ENCODE results near the gene TMEM51. TPM values are rescaled to one million over a fixed set of nuclear protein-coding genes. Genes with fewer than 3 reads are reported as not detected.

The TMEM51 gene
- total and polyA plus RNA-seq, 2 donors (not counting 1 experiment from before 2014, with no cell fraction given), result 0.06 to 0.30 TPM

DNA sequence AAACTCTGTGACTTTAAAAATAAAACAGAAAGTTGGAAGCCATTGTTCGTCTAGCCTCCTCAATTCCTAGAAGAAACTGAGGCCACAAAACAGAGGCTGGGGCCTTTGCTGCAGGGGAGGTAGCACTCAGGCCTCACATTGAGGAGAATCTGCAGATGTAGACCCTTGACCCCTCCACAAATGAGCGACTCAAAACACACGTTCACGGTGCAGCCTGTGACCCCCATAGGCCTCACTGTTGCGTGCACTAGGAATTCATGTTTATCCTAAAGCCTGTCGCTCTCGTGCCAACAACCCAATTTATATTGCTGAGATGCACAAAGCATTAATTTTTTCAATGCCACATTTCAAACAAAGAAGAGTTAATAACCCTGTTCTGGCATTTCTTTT lies 5.6 kb downstream of the TMEM51 start:
- TF ChIP-seq, protein P1, sequence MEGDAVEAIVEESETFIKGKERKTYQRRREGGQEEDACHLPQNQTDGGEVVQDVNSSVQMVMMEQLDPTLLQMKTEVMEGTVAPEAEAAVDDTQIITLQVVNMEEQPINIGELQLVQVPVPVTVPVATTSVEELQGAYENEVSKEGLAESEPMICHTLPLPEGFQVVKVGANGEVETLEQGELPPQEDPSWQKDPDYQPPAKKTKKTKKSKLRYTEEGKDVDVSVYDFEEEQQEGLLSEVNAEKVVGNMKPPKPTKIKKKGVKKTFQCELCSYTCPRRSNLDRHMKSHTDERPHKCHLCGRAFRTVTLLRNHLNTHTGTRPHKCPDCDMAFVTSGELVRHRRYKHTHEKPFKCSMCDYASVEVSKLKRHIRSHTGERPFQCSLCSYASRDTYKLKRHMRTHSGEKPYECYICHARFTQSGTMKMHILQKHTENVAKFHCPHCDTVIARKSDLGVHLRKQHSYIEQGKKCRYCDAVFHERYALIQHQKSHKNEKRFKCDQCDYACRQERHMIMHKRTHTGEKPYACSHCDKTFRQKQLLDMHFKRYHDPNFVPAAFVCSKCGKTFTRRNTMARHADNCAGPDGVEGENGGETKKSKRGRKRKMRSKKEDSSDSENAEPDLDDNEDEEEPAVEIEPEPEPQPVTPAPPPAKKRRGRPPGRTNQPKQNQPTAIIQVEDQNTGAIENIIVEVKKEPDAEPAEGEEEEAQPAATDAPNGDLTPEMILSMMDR (IDR thresholded peaks at IDR 0.05), result no peak
- TF ChIP-seq EZH2 (IDR thresholded peaks at IDR 0.05; ENCODE audit: borderline replicate concordance, insufficient read depth, low read depth, low read length, poor library complexity, severe bottlenecking), result no peak
- peaks cover 31% of the 10 kb centered on the region for H3K27me3 Mint-ChIP-seq

DNA sequence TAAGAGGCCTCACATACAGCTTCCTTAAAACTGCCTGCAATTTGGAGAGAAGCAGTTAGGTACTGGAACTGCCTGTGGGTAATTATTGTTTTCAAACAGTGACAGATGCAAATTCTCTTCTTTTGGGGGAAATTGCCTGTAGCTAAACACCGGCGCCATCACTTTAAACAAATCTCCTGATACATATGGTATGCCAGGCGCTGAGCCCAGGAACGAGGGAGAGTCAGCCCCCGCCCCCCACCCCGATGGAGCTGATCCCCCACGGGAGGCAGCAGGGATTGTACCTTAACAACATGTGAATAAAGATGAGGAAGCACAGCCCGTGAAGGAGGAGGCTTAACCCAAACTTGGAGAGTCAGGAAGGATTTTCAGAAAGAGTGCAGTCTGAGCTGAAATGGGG lies 7.1 kb downstream of the TMEM51 start:
- H3K36me3 ChIP-seq (replicated peaks in 1 of 2; ENCODE audit: control extremely low read depth in 1 of 2, control insufficient read depth in 1 of 2, extremely low read depth in 1 of 2, insufficient read depth in 2 of 2, low read length in 1 of 2), result no peaks in the 10 kb centered on the region
- no peaks in the 10 kb centered on the region for H3K9me3 ChIP-seq (ENCODE audit: control extremely low read depth in 1 of 3, control insufficient read depth in 2 of 3, insufficient read depth in 1 of 3, low read length in 2 of 3)
- DNase-seq, result no peak
- H3K27me3 Mint-ChIP-seq, result peaks cover 24% of the 10 kb centered on the region
- peaks cover 6% of the 10 kb centered on the region for H3K4me1 Mint-ChIP-seq
- no peak overlapping the region for H3K27ac ChIP-seq (ENCODE audit: low read length in 2 of 2)
- H3K27ac Mint-ChIP-seq, result no peak overlapping the region
- H3K9ac ChIP-seq (ENCODE audit: low read length), result no peak overlapping the region
- H3K9me3 Mint-ChIP-seq (ENCODE audit: insufficient read depth), result no peaks in the 10 kb centered on the region
- TF ChIP-seq, protein P1 (IDR thresholded peaks at IDR 0.05), result no peak
- TF ChIP-seq EZH2 (IDR thresholded peaks at IDR 0.05; ENCODE audit: borderline replicate concordance, insufficient read depth, low read depth, low read length, poor library complexity, severe bottlenecking), result no peak
- no peak overlapping the region for H2AFZ ChIP-seq (ENCODE audit: insufficient read depth, low read depth, low read length, poor library complexity, severe bottlenecking)
- intact Hi-C loops (cut with micrococcal nuclease), result no loop called here
- POLR2A ChIA-PET, result no interaction called here
- peaks cover 0 to 2% (median 0%) of the 10 kb centered on the region in 4 experiments for H3K27me3 ChIP-seq (replicated peaks in 1 of 4; ENCODE audit: control extremely low read depth in 1 of 4, control insufficient read depth in 3 of 4, insufficient read depth in 4 of 4, low read length in 3 of 4)
- H4K20me1 ChIP-seq (ENCODE audit: control insufficient read depth, insufficient read depth, low read length, poor library complexity, severe bottlenecking), result no peaks in the 10 kb centered on the region
- H3K4me3 ChIP-seq (ENCODE audit: control extremely low read depth in 1 of 5, extremely low read depth in 1 of 5, insufficient read depth in 1 of 5, low read depth in 2 of 5, low read length in 4 of 5), result no peak overlapping the region
- 36% methylated on average over 5 of the region's 8 CpGs for WGBS (ENCODE audit: insufficient coverage)
- H3K4me1 ChIP-seq (ENCODE audit: control insufficient read depth in 2 of 2, insufficient read depth in 2 of 2, low read length in 2 of 2), result peaks cover 8 to 11% of the 10 kb centered on the region in 2 donors
- H3K4me2 ChIP-seq (replicated peaks; ENCODE audit: low read depth, low read length, poor library complexity, severe bottlenecking), result no peak overlapping the region
- H3K79me2 ChIP-seq (ENCODE audit: control insufficient read depth, insufficient read depth, low read length), result no peaks in the 10 kb centered on the region
- no peak overlapping the region for H3K4me3 Mint-ChIP-seq
- CTCF ChIA-PET, result no interaction called here
- ATAC-seq (ENCODE audit: low read depth), result no peak

More for the DNA sequence above, 5.6 kb downstream of the TMEM51 start:
- peaks cover 0 to 13% (median 5%) of the 10 kb centered on the region in 4 experiments for H3K27me3 ChIP-seq (replicated peaks in 1 of 4; ENCODE audit: control extremely low read depth in 1 of 4, control insufficient read depth in 3 of 4, insufficient read depth in 4 of 4, low read length in 3 of 4)
- H3K4me1 ChIP-seq (ENCODE audit: control insufficient read depth in 2 of 2, insufficient read depth in 2 of 2, low read length in 2 of 2), result peaks cover 13 to 16% of the 10 kb centered on the region in 2 donors
- WGBS (ENCODE audit: insufficient coverage), result 77% methylated on average over 5 of the region's 7 CpGs
- H3K4me3 ChIP-seq (ENCODE audit: control extremely low read depth in 1 of 5, extremely low read depth in 1 of 5, insufficient read depth in 1 of 5, low read depth in 2 of 5, low read length in 4 of 5), result no peak overlapping the region
- Mint-ChIP-seq H3K9me3 (ENCODE audit: insufficient read depth) (no peaks in the 10 kb centered on the region), H3K4me3 (no peak overlapping the region), H3K27ac (no peak overlapping the region), H3K4me1 (peaks cover 14% of the 10 kb centered on the region)
- ChIA-PET CTCF (no interaction called here), POLR2A (no interaction called here)
- intact Hi-C loops (cut with micrococcal nuclease), result no loop called here
- H3K79me2 ChIP-seq (ENCODE audit: control insufficient read depth, insufficient read depth, low read length), result no peaks in the 10 kb centered on the region
- no peak overlapping the region for H2AFZ ChIP-seq (ENCODE audit: insufficient read depth, low read depth, low read length, poor library complexity, severe bottlenecking)
- no peak overlapping the region for H3K4me2 ChIP-seq (replicated peaks; ENCODE audit: low read depth, low read length, poor library complexity, severe bottlenecking)
- no peaks in the 10 kb centered on the region for H3K9me3 ChIP-seq (ENCODE audit: control extremely low read depth in 1 of 3, control insufficient read depth in 2 of 3, insufficient read depth in 1 of 3, low read length in 2 of 3)
- H3K27ac ChIP-seq (ENCODE audit: low read length in 2 of 2), result no peak overlapping the region
- DNase-seq (no peak), ATAC-seq (ENCODE audit: low read depth) (no peak)
- H3K36me3 ChIP-seq (replicated peaks in 1 of 2; ENCODE audit: control extremely low read depth in 1 of 2, control insufficient read depth in 1 of 2, extremely low read depth in 1 of 2, insufficient read depth in 2 of 2, low read length in 1 of 2), result no peaks in the 10 kb centered on the region
- H4K20me1 ChIP-seq (ENCODE audit: control insufficient read depth, insufficient read depth, low read length, poor library complexity, severe bottlenecking), result no peaks in the 10 kb centered on the region
- no peak overlapping the region for H3K9ac ChIP-seq (ENCODE audit: low read length)
